IPS-18a (cell line): ENCODE measurements around the gene CSMD2.

Experiments
- H3K27ac ChIP-seq: one replicate; pipeline ENCODE4 v1.5.1; 2013; ENCODE audit warnings: low read length
- H3K27me3 ChIP-seq: one replicate; pipeline ENCODE4 v1.6.1; 2013; ENCODE audit warnings: mild to moderate bottlenecking, low read length; ENCODE audit not compliant: control insufficient read depth, insufficient read depth
- H3K36me3 ChIP-seq: one replicate; pipeline ENCODE4 v1.6.1; 2013; ENCODE audit warnings: low read depth, low read length; ENCODE audit not compliant: control insufficient read depth
- H3K4me1 ChIP-seq: one replicate; pipeline ENCODE4 v1.6.1; 2013; ENCODE audit warnings: low read depth, low read length; ENCODE audit not compliant: control insufficient read depth
- H3K4me3 ChIP-seq: one replicate; pipeline ENCODE4 v1.5.1; 2013; ENCODE audit warnings: low read length
- H3K9ac ChIP-seq: one replicate; pipeline ENCODE4 v1.6.1; 2013; ENCODE audit warnings: mild to moderate bottlenecking, low read length, moderate library complexity
- H3K9me3 ChIP-seq: one replicate; pipeline ENCODE4 v1.6.1; 2013; ENCODE audit warnings: low read depth, low read length; ENCODE audit not compliant: control insufficient read depth

CSMD2 gene

DNA sequence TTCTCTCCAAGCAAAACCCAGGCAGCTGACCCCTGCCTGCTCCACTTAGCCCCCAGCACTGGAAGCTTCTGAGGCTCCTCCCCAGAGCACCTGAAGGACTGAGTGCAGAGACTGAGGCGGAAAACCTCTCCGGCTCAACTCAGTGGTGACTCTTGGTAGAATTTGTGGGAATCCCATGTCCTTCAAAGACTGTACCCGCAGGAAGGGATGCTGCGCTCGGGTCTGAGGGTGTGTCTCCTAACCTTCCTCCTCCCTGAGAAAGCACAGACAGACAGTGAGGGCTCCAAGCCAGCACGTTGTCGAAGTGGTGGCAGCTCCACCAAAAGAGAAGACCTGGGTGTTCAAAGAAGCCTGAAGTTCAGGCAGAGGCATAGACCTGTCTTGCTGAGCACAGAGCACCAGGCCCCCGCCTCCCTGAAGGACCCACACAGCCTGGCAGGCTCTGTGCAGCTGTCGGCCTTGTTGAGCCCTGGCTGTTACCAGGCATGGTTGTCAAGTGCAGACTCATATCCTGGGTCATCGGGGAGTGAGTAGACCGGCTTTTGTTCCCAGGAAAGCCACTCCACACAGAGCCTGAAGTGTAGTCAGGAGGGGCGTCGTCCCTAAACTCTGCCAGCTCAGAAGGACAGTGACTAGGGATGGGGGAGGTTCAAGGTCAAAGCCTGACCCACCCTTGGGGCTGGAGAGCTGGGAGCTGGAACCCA lies 36.7 kb downstream of the CSMD2 start:
- H3K4me1 ChIP-seq, result no peaks in the 10 kb centered on the region

DNA sequence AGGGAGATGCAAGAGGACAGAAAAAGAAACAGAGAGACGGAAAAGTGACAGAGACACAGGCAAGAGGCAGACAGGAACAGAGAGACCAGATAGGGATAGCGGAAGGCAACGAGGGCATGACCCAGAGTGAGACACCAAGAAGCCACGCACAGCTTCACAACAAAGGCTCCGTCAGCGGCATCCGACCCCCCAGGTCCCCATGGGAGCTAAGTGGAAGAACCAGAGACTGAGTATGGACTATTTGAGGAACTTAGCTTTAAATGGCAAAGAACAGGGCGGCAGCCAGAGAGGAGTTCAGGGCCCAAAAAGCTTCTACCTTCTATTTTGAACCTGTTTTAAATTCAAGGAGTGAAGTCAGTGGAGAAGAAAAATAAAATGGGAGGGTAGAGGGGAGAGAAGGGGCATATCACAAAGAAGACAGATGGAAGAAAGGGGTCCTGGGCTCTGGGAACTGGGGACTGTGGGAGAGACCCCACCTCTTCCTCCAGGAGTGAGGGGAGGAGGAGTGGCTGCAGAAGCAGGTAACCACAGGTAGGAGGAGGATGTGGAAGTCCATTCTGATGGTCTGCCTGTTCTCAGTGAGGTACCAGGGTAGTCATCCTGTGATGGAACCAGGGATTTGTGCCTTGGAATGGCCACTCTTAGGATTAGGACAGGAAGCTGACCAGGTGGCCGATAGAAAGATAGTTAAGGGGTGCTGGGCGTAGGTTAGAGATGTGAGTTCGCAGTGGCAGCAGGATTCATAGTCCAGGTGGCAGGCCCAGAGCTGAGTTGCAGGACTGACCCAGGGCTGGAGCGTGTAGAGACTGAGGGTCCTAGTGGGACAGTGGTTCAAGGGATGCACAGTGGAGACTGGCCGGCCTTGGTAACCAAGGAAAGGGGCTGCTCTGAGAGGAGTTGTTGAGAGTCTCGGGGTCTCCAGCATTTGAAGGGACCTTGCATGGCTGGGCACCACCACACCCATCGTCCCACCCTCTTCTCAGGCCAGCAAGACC lies 37.7 kb downstream of the CSMD2 start:
- Histone ChIP-seq H3K27ac (no peak overlapping the region), H3K9ac (no peak overlapping the region), H3K4me1 (no peaks in the 10 kb centered on the region), H3K36me3 (peaks cover 3% of the 10 kb centered on the region), H3K4me3 (no peak overlapping the region), H3K27me3 (no peaks in the 10 kb centered on the region), H3K9me3 (no peaks in the 10 kb centered on the region)

More for the DNA sequence above, 36.7 kb downstream of the CSMD2 start:
- Histone ChIP-seq H3K36me3 (peaks cover 3% of the 10 kb centered on the region), H3K27me3 (no peaks in the 10 kb centered on the region), H3K9me3 (no peaks in the 10 kb centered on the region), H3K4me3 (no peak overlapping the region), H3K27ac (no peak overlapping the region), H3K9ac (no peak overlapping the region)

DNA sequence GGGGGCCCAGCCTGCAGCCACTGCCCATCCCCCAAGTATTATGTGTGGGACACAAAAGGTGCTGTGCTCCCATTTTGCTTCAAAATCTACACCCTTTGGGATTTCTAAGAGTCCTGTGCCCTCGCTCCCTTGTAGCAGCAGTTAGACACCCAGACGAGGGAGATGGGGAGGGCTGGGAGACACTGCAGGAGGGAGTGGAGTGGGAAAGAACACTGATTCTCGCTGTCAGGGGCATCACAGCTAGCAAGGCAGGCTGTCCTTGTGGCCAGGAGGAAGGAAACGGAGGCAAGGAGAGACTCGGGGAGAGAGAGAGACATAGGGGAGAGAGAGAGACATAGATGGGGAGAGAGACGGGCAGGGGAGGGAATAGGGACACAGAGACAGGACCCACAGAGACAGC lies 38.5 kb downstream of the CSMD2 start:
- H3K4me3 ChIP-seq, result no peak overlapping the region
- H3K36me3 ChIP-seq, result peaks cover 3% of the 10 kb centered on the region
- no peak overlapping the region for H3K27ac ChIP-seq
- H3K4me1 ChIP-seq, result no peaks in the 10 kb centered on the region
- no peak overlapping the region for H3K9ac ChIP-seq
- no peaks in the 10 kb centered on the region for H3K9me3 ChIP-seq
- no peaks in the 10 kb centered on the region for H3K27me3 ChIP-seq

DNA sequence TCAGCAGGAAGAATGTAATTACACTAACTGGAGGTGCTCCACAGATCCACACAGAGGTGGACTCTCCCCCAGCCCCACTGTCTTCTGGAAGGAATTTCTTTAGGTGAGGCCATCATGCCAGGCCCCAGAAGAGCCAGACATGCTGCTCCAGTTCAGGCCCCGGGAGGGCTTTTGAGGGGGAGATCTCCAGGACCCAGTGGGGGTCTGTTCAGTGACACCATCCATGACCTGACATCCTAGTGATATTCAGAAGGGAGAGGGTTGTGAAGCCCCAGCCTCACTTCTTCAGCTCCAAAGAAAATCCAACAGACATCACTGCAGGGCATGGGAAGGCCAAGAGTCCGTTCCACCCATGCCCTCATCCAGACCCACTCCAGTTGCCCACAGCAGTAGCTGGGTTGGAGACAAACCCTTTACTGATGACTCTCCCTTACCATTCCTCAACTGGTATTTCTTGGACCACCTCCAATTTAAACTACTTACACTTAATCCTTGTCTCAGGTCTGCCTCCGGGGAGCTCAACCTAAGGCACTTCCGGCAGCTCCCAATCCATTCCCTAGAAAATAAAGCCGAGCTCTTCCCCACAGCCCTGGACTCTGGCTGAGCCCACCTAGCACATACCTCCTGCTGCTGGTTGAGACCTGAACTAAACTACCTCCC lies 39.2 kb downstream of the CSMD2 start:
- H3K9ac ChIP-seq, result no peak overlapping the region
- H3K4me3 ChIP-seq, result no peak overlapping the region
- H3K36me3 ChIP-seq, result peaks cover 3% of the 10 kb centered on the region
- H3K9me3 ChIP-seq, result no peaks in the 10 kb centered on the region
- no peaks in the 10 kb centered on the region for H3K4me1 ChIP-seq
- H3K27ac ChIP-seq, result no peak overlapping the region
- H3K27me3 ChIP-seq, result no peaks in the 10 kb centered on the region

DNA sequence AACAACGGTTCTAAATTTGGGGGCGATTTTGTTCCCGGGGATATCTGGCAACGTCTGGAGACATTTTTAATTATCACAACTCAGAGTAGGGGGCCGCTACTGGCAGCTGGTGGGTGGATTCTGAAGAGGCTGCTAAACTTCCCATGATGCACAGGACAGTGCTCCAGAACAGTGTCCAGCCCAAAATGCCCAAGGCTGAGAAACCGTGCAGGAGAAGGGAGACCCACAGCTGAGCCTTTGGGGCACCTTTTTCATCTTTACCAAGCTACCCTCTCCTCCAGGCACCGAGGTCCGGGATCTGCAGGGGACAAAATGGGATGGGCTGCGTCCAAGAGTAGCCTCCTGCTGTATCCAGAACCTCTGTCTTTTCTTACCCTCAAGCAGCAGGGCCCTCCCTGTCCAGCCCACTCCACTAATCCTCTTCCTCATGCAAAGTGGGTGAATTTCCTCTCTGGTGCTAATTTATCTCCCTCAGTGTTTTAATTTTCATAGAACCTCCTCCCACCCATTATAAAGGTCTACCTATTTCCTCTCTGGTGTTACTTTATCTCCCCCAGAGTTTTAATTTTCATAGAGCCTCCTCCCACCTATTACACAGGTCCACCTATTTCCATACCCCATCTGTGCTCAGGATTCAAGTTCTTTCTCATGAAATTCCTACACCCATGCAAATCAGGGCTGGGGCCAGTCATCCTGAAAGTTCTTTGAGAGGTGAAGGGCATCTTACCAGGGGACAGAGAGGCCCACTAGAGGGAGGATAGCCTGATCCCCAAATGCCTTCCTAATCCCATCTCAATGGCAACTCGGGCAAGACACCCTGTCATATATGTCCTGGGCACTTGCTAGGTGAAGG lies 42.7 kb downstream of the CSMD2 start:
- Histone ChIP-seq H3K9me3 (peaks cover 2% of the 10 kb centered on the region), H3K27ac (no peak overlapping the region), H3K27me3 (no peaks in the 10 kb centered on the region), H3K4me1 (no peaks in the 10 kb centered on the region), H3K36me3 (no peaks in the 10 kb centered on the region), H3K9ac (no peak overlapping the region), H3K4me3 (no peak overlapping the region)

DNA sequence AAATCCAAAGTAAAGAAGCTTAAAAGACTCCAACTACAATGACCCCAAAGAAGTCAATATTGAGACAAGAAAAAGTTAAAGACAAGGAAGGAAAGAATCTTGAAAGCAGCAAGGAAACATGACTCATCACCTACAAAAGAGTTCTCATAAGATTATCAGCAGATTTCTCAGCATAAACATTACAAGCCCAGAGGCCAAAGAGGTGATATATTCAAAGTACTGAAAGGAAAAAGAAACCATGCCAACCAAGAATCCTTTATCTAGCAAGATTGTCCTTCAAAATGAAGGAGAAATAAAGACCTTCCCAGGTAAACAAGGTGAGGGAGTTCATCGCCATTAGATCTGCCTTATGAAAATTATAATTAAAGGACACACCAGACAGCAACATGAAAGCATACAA lies 49.8 kb downstream of the CSMD2 start:
- no peak overlapping the region for H3K27ac ChIP-seq
- H3K4me3 ChIP-seq, result no peak overlapping the region
- H3K36me3 ChIP-seq, result no peaks in the 10 kb centered on the region
- peaks cover 8% of the 10 kb centered on the region for H3K4me1 ChIP-seq
- no peak overlapping the region for H3K9ac ChIP-seq
- peaks cover 2% of the 10 kb centered on the region for H3K9me3 ChIP-seq
- H3K27me3 ChIP-seq, result no peaks in the 10 kb centered on the region

DNA sequence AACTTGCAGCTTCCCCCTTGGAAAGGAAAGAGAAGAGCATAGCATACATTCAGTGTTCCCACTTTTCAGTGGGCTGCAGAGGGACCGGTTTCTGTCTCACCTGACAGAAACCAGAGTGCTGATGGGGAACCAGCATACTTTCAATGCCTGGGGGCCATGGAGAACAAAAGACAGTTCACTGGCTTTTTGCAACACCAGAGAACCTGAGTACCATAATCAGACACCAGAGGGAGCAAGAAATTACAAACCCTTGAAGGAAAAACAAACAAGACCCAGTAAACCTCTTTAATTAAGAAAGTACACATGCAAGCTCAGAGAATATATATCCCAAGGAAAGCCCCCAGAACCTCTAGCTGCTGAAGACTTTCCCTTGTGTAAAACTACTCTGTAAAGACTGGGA lies 51.1 kb downstream of the CSMD2 start:
- Histone ChIP-seq H3K27me3 (no peaks in the 10 kb centered on the region), H3K4me1 (peaks cover 8% of the 10 kb centered on the region), H3K4me3 (no peak overlapping the region), H3K9ac (no peak overlapping the region), H3K36me3 (no peaks in the 10 kb centered on the region), H3K9me3 (peaks cover under 1% of the 10 kb centered on the region), H3K27ac (no peak overlapping the region)

DNA sequence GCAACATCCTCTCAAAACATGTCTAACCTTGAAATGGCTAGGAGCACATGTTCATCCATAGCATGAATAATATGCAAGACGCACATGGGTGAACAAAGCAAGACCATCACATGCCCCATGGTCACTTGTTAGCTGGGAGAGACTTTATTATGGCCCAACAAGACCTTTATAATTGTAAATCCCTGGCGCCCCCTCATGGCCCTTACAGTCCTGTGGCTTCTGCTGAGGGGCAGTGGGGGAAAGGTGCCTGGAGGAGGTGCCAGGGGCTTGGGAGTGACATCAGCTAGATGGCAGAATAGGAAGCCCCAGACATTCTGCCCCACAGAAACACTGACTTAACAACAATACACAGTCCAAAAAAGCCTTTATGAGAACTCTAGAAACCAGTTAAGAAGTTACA lies 51.7 kb downstream of the CSMD2 start:
- H3K36me3 ChIP-seq, result no peaks in the 10 kb centered on the region
- H3K27ac ChIP-seq, result no peak overlapping the region
- no peaks in the 10 kb centered on the region for H3K9me3 ChIP-seq
- H3K27me3 ChIP-seq, result no peaks in the 10 kb centered on the region
- H3K4me3 ChIP-seq, result no peak overlapping the region
- no peak overlapping the region for H3K9ac ChIP-seq
- H3K4me1 ChIP-seq, result peaks cover 8% of the 10 kb centered on the region

DNA sequence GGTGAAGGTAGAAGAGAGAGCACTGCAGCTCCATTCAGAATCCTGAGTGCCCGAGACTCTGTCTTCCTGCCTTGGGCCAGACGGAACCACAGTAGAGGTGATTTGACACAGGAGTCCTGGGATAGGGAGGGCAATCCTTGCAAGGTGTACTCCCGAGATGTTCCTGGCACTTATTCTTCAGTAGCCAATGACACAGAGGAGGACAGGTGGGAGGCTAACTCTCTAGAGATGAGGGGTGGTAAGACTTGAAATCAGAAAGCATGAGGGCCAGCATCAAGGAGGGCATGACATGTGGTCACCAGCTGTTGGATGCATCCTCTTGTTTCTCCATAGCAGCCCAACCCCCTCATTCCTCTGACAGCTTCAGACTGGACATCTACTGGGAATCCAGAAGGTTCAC lies 56.3 kb downstream of the CSMD2 start:
- H3K4me3 ChIP-seq, result no peak overlapping the region

DNA sequence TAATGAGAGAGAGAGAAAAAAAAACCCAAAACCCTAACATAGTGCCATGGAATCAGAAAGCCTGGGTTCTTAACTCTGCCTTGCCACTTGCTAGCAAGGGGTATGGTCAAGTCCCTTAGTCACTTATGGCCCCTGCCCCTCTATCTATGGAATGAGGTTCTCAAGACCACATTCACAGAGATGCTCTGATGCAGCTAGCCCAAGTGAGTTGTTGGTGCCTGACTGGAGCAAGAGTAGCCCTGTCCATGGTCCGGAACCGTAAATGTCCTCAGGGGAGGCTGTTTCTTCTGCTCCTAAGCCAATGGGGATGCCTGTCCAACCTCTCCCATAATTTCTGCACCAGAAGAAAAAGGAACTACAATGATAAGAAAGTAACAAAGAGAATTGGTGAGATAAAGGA lies 56.8 kb downstream of the CSMD2 start:
- no peak overlapping the region for H3K27ac ChIP-seq
- H3K4me3 ChIP-seq, result no peak overlapping the region
- H3K27me3 ChIP-seq, result no peaks in the 10 kb centered on the region
- peaks cover 4% of the 10 kb centered on the region for H3K4me1 ChIP-seq
- H3K36me3 ChIP-seq, result no peaks in the 10 kb centered on the region
- H3K9ac ChIP-seq, result no peak overlapping the region
- no peaks in the 10 kb centered on the region for H3K9me3 ChIP-seq

More for the DNA sequence above, 56.3 kb downstream of the CSMD2 start:
- Histone ChIP-seq H3K4me1 (peaks cover 6% of the 10 kb centered on the region), H3K27ac (no peak overlapping the region), H3K27me3 (no peaks in the 10 kb centered on the region), H3K9ac (no peak overlapping the region), H3K9me3 (no peaks in the 10 kb centered on the region), H3K36me3 (no peaks in the 10 kb centered on the region)

DNA sequence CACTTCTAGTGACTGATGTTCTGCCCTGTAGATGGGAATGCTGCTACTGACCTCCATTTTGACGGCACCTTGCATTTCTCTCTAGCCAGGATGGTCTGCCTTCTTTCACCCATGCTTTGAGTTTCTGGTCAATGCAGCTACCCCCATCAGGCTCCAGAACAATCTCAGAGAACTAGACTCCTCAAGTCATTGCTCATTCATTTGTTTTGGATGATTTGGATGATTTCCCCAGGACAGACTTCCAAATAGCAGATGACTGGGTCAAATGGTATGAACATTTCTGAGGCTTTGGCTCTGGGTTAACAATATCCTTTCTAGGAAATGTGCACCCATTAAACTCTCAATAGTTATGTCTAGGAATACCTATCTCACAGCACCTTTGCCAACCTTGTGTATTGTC lies 63.9 kb downstream of the CSMD2 start:
- H3K27me3 ChIP-seq, result no peaks in the 10 kb centered on the region
- no peaks in the 10 kb centered on the region for H3K36me3 ChIP-seq
- no peak overlapping the region for H3K9ac ChIP-seq
- H3K4me1 ChIP-seq, result no peaks in the 10 kb centered on the region
- no peak overlapping the region for H3K4me3 ChIP-seq
- H3K27ac ChIP-seq, result no peak overlapping the region
- H3K9me3 ChIP-seq, result no peaks in the 10 kb centered on the region
